Keratinocyte (primary cell): ENCODE results near the gene HOXB8.

Experiments used
- CTCF ChIP-seq, 3 experiments: IDR thresholded peaks in 1 of 3; conservative IDR thresholded peaks in 1 of 3; optimal IDR thresholded peaks in 1 of 3; 2 replicates in 2 of 3; 3 replicates in 1 of 3; pipeline versions ENCODE3 to v1.5.1; 2011; ENCODE audit warnings: low read length in 3 of 3, mild to moderate bottlenecking in 3 of 3, moderate library complexity in 2 of 3, control low read depth in 1 of 3, inconsistent platforms in 1 of 3; ENCODE audit not compliant: insufficient read depth in 2 of 3; ENCODE audit errors: extremely low read depth in 1 of 3
- EZH2 ChIP-seq: IDR thresholded peaks from one replicate; pipeline ENCODE4 v1.6.1; 2012; ENCODE audit warnings: inconsistent platforms, mild to moderate bottlenecking, low read length, moderate library complexity

GRCh38 chr17:48599354-48599753 lies 15.7 kb downstream of the HOXB8 start:
- TF ChIP-seq CTCF (optimal IDR thresholded peaks at IDR 0.05 in 1 of 3, IDR thresholded peaks at IDR 0.05 in 1 of 3, conservative IDR thresholded peaks at IDR 0.05 in 1 of 3; ENCODE audit: extremely low read depth in 1 of 3, insufficient read depth in 2 of 3, low read length in 3 of 3) (no peak), EZH2 (peak; percentile 48)
